Measurements from ENCODE around the gene TRIM6.
"Not testable (repeated sequence)": the region's sequence is repeated elsewhere in the genome, so short reads cannot be mapped to it uniquely, and the experiment has no call there.

Gene TRIM6

DNA sequence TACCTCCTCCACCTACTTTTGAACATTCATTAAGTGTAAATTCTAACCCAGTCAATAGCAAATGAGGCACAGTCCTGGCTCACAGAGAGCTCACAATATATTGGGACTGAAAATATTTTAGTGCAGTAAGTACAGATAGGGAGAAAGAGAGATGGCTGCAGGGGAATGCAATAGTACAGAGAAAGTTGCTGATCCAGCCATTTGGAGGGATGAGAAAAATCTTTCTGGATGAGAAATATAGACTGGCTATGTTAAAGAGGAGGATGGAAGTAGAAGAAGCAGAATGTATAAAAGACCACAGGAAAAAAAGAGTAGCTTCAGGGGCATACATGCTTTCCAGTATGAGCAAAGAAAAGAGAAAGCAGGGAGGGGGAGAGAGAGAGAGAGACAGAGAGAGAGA lies 19.3 kb upstream of the TRIM6 start:
- Histone ChIP-seq H3K27ac (ENCODE audit: low read depth, low read length) (no peak overlapping the region), H3K9ac (ENCODE audit: low read length) (no peak overlapping the region), H3K27me3 (ENCODE audit: control insufficient read depth, insufficient read depth, low read length) (no peaks in the 10 kb centered on the region), H3K36me3 (ENCODE audit: control insufficient read depth, insufficient read depth, low read length) (no peaks in the 10 kb centered on the region), H3K9me3 (ENCODE audit: control insufficient read depth, insufficient read depth, low read depth, low read length) (no peaks in the 10 kb centered on the region), H3K4me3 (ENCODE audit: low read depth, low read length) (no peak overlapping the region), H3K4me1 (ENCODE audit: control insufficient read depth, insufficient read depth, low read length) (no peaks in the 10 kb centered on the region)

DNA sequence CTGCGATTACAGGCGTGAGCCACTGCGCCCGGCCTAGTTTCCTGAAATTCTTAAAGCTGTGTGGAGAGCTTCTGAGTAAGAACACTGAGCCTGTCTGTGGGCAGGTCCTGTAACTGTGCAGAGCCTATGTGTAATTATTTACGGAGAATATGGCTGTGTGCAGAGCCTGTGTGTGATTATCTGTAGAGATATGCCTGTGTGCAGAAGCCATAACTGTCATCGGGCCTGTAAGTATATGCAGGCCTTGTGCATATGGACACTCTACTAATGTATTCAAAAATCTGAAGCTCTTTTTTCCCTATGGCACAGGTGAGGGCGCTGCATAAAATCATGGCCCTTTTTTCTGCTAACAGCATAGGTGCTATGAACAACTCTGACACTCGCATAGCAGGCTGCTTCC lies 15.9 kb upstream of the TRIM6 start, which contains the start of gene OR52B6:
OR52B6 (plus strand) TSS at position 301 of the 400 bp plus-strand sequence; CDS start at position 301, 0 bp downstream.
- Histone ChIP-seq H3K9ac (ENCODE audit: low read length) (no peak within 1 kb of the TSS), H3K36me3 (ENCODE audit: control insufficient read depth, insufficient read depth, low read length) (no peaks in the 10 kb centered on the region), H3K4me1 (ENCODE audit: control insufficient read depth, insufficient read depth, low read length) (no peaks in the 10 kb centered on the region), H3K27me3 (ENCODE audit: control insufficient read depth, insufficient read depth, low read length) (no peaks in the 10 kb centered on the region), H3K4me3 (ENCODE audit: low read depth, low read length) (no peak within 1 kb of the TSS), H3K9me3 (ENCODE audit: control insufficient read depth, insufficient read depth, low read depth, low read length) (no peaks in the 10 kb centered on the region), H3K27ac (ENCODE audit: low read depth, low read length) (no peak within 1 kb of the TSS)

DNA sequence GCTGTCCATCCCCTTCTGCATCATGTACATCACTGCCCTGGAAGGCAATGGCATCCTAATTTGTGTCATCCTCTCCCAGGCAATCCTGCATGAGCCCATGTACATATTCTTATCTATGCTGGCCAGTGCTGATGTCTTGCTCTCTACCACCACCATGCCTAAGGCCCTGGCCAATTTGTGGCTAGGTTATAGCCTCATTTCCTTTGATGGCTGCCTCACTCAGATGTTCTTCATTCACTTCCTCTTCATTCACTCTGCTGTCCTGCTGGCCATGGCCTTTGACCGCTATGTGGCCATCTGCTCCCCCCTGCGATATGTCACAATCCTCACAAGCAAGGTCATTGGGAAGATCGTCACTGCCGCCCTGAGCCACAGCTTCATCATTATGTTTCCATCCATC lies 15.4 kb upstream of the TRIM6 start:
- Histone ChIP-seq H3K9me3 (ENCODE audit: control insufficient read depth, insufficient read depth, low read depth, low read length) (no peaks in the 10 kb centered on the region), H3K27me3 (ENCODE audit: control insufficient read depth, insufficient read depth, low read length) (no peaks in the 10 kb centered on the region), H3K4me3 (ENCODE audit: low read depth, low read length) (no peak overlapping the region), H3K27ac (ENCODE audit: low read depth, low read length) (no peak overlapping the region), H3K4me1 (ENCODE audit: control insufficient read depth, insufficient read depth, low read length) (no peaks in the 10 kb centered on the region), H3K9ac (ENCODE audit: low read length) (no peak overlapping the region), H3K36me3 (ENCODE audit: control insufficient read depth, insufficient read depth, low read length) (no peaks in the 10 kb centered on the region)

DNA sequence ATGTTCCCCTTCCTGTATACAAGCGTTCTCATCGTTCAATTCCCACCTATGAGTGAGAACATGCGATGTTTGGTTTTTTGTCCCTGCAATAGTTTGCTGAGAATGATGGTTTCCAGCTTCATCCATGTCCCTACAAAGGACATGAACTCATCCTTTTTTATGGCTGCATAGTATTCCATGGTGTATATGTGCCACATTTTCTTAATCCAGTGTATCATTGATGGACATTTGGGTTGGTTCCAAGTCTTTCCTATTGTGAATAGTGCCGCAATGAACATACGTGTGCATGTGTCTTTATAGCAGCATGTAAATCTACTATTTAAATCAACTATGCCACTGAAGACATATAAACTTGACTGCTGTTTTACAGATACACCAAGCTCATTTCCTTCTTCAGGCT lies 12.0 kb upstream of the TRIM6 start:
- H3K27me3 ChIP-seq (ENCODE audit: control insufficient read depth, insufficient read depth, low read length); H3K4me3 ChIP-seq (ENCODE audit: low read depth, low read length); H3K27ac ChIP-seq (ENCODE audit: low read depth, low read length): not testable (repeated sequence)

DNA sequence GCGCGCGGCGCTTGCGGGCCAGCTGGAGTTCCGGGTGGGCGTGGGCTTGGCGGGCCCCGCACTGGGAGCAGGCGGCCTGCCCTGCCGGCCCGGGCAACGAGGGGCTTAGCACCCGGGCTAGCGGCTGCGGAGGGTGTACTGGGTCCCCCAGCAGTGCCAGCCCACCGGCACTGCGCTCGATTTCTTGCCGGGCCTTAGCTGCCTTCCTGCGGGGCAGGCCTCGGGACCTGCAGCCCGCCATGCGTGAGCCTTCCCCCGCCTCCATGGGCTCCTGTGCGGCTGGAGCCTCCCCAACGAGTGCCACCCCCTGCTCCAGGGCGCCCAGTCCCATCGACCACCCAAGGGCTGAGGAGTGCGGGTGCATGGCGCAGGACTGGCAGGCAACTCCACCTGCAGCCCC lies 6.5 kb upstream of the TRIM6 start:
- H3K9me3 ChIP-seq (ENCODE audit: control insufficient read depth, insufficient read depth, low read depth, low read length); H3K27ac ChIP-seq (ENCODE audit: low read depth, low read length); H3K4me3 ChIP-seq (ENCODE audit: low read depth, low read length); H3K27me3 ChIP-seq (ENCODE audit: control insufficient read depth, insufficient read depth, low read length); H3K4me1 ChIP-seq (ENCODE audit: control insufficient read depth, insufficient read depth, low read length); H3K36me3 ChIP-seq (ENCODE audit: control insufficient read depth, insufficient read depth, low read length); H3K9ac ChIP-seq (ENCODE audit: low read length): not testable (repeated sequence)

More for the DNA sequence above, 12.0 kb upstream of the TRIM6 start:
- not testable (repeated sequence) for H3K9me3 ChIP-seq (ENCODE audit: control insufficient read depth, insufficient read depth, low read depth, low read length); H3K9ac ChIP-seq (ENCODE audit: low read length); H3K4me1 ChIP-seq (ENCODE audit: control insufficient read depth, insufficient read depth, low read length); H3K36me3 ChIP-seq (ENCODE audit: control insufficient read depth, insufficient read depth, low read length)

- Histone ChIP-seq H3K36me3 (ENCODE audit: control insufficient read depth, insufficient read depth, low read length) (no peaks in the 10 kb centered on the region), H3K9ac (ENCODE audit: low read length) (no peak overlapping the region), H3K27me3 (ENCODE audit: control insufficient read depth, insufficient read depth, low read length) (no peaks in the 10 kb centered on the region), H3K9me3 (ENCODE audit: control insufficient read depth, insufficient read depth, low read depth, low read length) (0 out of 2 replicates have a peak, but pooled peaks cover 2% of the 10 kb centered on the region), H3K27ac (ENCODE audit: low read depth, low read length) (no peak overlapping the region), H3K4me3 (ENCODE audit: low read depth, low read length) (no peak overlapping the region), H3K4me1 (ENCODE audit: control insufficient read depth, insufficient read depth, low read length) (no peaks in the 10 kb centered on the region)
These were observed 4.8 kb upstream of the TRIM6 start for GRCh38 chr11:5591613-5592012.

DNA sequence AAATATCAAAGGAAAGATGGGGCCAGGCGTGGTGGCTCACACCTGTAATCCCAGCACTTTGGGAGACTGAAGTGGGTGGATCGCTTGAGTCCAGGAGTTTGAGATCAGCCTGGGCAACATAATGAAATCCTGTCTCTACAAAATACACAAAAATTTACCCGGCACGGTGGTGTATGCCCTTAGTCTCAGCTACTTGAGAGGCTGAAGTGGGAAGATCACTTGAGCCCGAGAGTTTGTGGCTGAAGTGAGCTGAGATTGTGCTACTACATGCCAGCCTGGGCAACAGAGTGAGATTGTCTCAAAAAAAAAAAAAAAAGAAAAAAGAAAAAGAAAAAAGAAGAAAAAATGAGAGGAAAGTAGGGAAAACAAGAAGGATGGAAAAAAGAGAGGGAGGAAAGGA lies 3.8 kb upstream of the TRIM6 start:
- Histone ChIP-seq H3K27ac (ENCODE audit: low read depth, low read length) (no peak overlapping the region), H3K4me1 (ENCODE audit: control insufficient read depth, insufficient read depth, low read length) (peaks cover 3% of the 10 kb centered on the region; the same call in 1 of the 2 replicates), H3K36me3 (ENCODE audit: control insufficient read depth, insufficient read depth, low read length) (no peaks in the 10 kb centered on the region)

GRCh38 chr11:5593146-5593545 lies 3.3 kb upstream of the TRIM6 start:
- no peaks in the 10 kb centered on the region for H3K36me3 ChIP-seq (ENCODE audit: control insufficient read depth, insufficient read depth, low read length)
- H3K27ac ChIP-seq (ENCODE audit: low read depth, low read length) = no peak overlapping the region
- no peak overlapping the region for H3K4me3 ChIP-seq (ENCODE audit: low read depth, low read length)
- no peak overlapping the region for H3K9ac ChIP-seq (ENCODE audit: low read length)
- H3K4me1 ChIP-seq (ENCODE audit: control insufficient read depth, insufficient read depth, low read length) = peaks cover 9% of the 10 kb centered on the region; the same call in 1 of the 2 replicates
- no peaks in the 10 kb centered on the region for H3K27me3 ChIP-seq (ENCODE audit: control insufficient read depth, insufficient read depth, low read length)
- H3K9me3 ChIP-seq (ENCODE audit: control insufficient read depth, insufficient read depth, low read depth, low read length) = 0 out of 2 replicates have a peak, but pooled peaks cover 2% of the 10 kb centered on the region

More for the DNA sequence above, 3.8 kb upstream of the TRIM6 start:
- H3K9ac ChIP-seq (ENCODE audit: low read length) = no peak overlapping the region
- 0 out of 2 replicates have a peak, but pooled peaks cover 2% of the 10 kb centered on the region for H3K9me3 ChIP-seq (ENCODE audit: control insufficient read depth, insufficient read depth, low read depth, low read length)
- H3K4me3 ChIP-seq (ENCODE audit: low read depth, low read length) = no peak overlapping the region
- H3K27me3 ChIP-seq (ENCODE audit: control insufficient read depth, insufficient read depth, low read length) = no peaks in the 10 kb centered on the region

GRCh38 chr11:5597953-5598352 lies 1.5 kb downstream of the TRIM6 start:
- no peaks in the 10 kb centered on the region for H3K27me3 ChIP-seq (ENCODE audit: control insufficient read depth, insufficient read depth, low read length)

DNA sequence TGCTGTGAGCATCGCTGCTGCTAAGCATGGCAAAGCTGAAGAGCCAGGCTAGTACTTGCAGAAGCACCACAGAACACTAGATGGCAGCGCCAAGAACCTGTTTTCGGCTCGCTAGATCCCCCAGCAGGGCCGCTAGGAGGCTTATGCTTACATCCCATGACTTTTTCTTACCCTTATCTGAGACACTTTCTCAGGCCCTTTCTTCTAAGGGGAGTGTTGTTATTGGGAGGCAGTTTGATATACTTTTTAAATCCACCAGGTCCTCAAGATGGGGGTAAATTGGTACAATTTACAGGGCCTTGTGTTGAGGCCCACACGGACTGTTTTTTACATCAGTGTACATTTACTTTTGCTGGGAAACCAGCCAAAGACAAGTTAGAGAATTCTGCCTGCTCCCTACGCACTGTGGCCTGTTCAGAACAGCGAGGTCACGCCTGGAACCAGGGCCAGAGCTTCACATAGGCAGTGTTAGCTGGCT lies 4.0 kb downstream of the TRIM6 start:
- Histone ChIP-seq H3K27ac (ENCODE audit: low read depth, low read length) (no peak overlapping the region), H3K27me3 (ENCODE audit: control insufficient read depth, insufficient read depth, low read length) (no peaks in the 10 kb centered on the region), H3K4me3 (ENCODE audit: low read depth, low read length) (no peak overlapping the region), H3K4me1 (ENCODE audit: control insufficient read depth, insufficient read depth, low read length) (peaks cover 25% of the 10 kb centered on the region), H3K9ac (ENCODE audit: low read length) (no peak overlapping the region), H3K9me3 (ENCODE audit: control insufficient read depth, insufficient read depth, low read depth, low read length) (no peaks in the 10 kb centered on the region), H3K36me3 (ENCODE audit: control insufficient read depth, insufficient read depth, low read length) (peaks cover 20% of the 10 kb centered on the region)

More at GRCh38 chr11:5597953-5598352, 1.5 kb downstream of the TRIM6 start:
- Histone ChIP-seq H3K4me3 (ENCODE audit: low read depth, low read length) (peak overlapping the region; percentile 75), H3K9ac (ENCODE audit: low read length) (no peak overlapping the region), H3K9me3 (ENCODE audit: control insufficient read depth, insufficient read depth, low read depth, low read length) (no peaks in the 10 kb centered on the region), H3K27ac (ENCODE audit: low read depth, low read length) (no peak overlapping the region), H3K4me1 (ENCODE audit: control insufficient read depth, insufficient read depth, low read length) (peaks cover 25% of the 10 kb centered on the region), H3K36me3 (ENCODE audit: control insufficient read depth, insufficient read depth, low read length) (no peaks in the 10 kb centered on the region)

- H3K27me3 ChIP-seq (ENCODE audit: control insufficient read depth, insufficient read depth, low read length) = not testable (repeated sequence)
These were observed 6.4 kb downstream of the TRIM6 start for GRCh38 chr11:5602791-5603190.

DNA sequence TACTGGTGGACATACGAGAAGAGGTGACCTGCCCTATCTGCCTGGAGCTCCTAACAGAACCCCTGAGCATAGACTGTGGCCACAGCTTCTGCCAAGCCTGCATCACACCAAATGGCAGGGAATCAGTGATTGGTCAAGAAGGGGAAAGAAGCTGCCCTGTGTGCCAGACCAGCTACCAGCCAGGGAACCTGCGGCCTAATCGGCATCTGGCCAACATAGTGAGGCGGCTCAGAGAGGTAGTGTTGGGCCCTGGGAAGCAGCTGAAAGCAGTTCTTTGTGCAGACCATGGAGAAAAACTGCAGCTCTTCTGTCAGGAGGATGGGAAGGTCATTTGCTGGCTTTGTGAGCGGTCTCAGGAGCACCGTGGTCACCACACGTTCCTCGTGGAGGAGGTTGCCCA lies 6.9 kb downstream of the TRIM6 start:
- no peak overlapping the region for H3K4me3 ChIP-seq (ENCODE audit: low read depth, low read length)
- no peak overlapping the region for H3K9ac ChIP-seq (ENCODE audit: low read length)
- H3K36me3 ChIP-seq (ENCODE audit: control insufficient read depth, insufficient read depth, low read length) = peaks cover 46% of the 10 kb centered on the region
- H3K9me3 ChIP-seq (ENCODE audit: control insufficient read depth, insufficient read depth, low read depth, low read length) = no peaks in the 10 kb centered on the region
- H3K27me3 ChIP-seq (ENCODE audit: control insufficient read depth, insufficient read depth, low read length) = no peaks in the 10 kb centered on the region
- H3K27ac ChIP-seq (ENCODE audit: low read depth, low read length) = no peak overlapping the region
- peaks cover 15% of the 10 kb centered on the region for H3K4me1 ChIP-seq (ENCODE audit: control insufficient read depth, insufficient read depth, low read length)

More at GRCh38 chr11:5602791-5603190, 6.4 kb downstream of the TRIM6 start:
- Histone ChIP-seq H3K36me3 (ENCODE audit: control insufficient read depth, insufficient read depth, low read length) (peaks cover 41% of the 10 kb centered on the region), H3K4me1 (ENCODE audit: control insufficient read depth, insufficient read depth, low read length) (peaks cover 20% of the 10 kb centered on the region)
- not testable (repeated sequence) for H3K27ac ChIP-seq (ENCODE audit: low read depth, low read length); H3K9ac ChIP-seq (ENCODE audit: low read length); H3K9me3 ChIP-seq (ENCODE audit: control insufficient read depth, insufficient read depth, low read depth, low read length); H3K4me3 ChIP-seq (ENCODE audit: low read depth, low read length)

Data from HUES6 (cell line).